Activated T-helper 1 cell treated with anti-CD3 and anti-CD28 coated beads, Interleukin-12 subunit alpha, Interleukin-12 subunit beta, Interleukin-2, Interleukin-4 antibody, amounts not matched to agents 30 ng/mL and 10 ng/mL and 1 ng/mL, durations not matched to agents 14 hours and 24 hours and 36 hours (primary cell): ENCODE results near the gene POLE. TPM values are rescaled to one million over a fixed set of nuclear protein-coding genes. Genes with fewer than 3 reads are reported as not detected.

Experiments used
- DNase-seq: peaks from one replicate; pipeline ENCODE4 v3.0.0; 2021; ENCODE audit warnings: low spot score
- H3K27ac Mint-ChIP-seq: one replicate; pipeline ENCODE4 v1.8.0; 2021; ENCODE audit warnings: mild to moderate bottlenecking, mixed read lengths
- H3K27me3 Mint-ChIP-seq: one replicate; pipeline ENCODE4 v1.8.0; 2022; ENCODE audit warnings: mild to moderate bottlenecking, moderate library complexity, mixed read lengths; ENCODE audit not compliant: insufficient read depth
- H3K36me3 Mint-ChIP-seq: one replicate; pipeline ENCODE4 v1.8.0; 2021; ENCODE audit warnings: low read depth, mixed read lengths
- H3K4me1 Mint-ChIP-seq: one replicate; pipeline ENCODE4 v1.8.0; 2021; ENCODE audit warnings: low read depth, mixed read lengths
- H3K4me3 Mint-ChIP-seq: one replicate; pipeline ENCODE4 v1.8.0; 2021; ENCODE audit warnings: mild to moderate bottlenecking, moderate library complexity, mixed read lengths
- H3K9me3 Mint-ChIP-seq: one replicate; pipeline ENCODE4 v1.8.0; 2021; ENCODE audit warnings: mixed read lengths
- intact Hi-C: fragments of 100-400 bp; cut with micrococcal nuclease; formaldehyde crosslinking; loops from one replicate; pipeline ENCODE4 v1.15.1; 2024
- total RNA-seq: library from RNA; stranded (reverse); gene quantifications from 2 replicates; pipeline ENCODE4 v1.2.3, GENCODE V29; 2022

The POLE gene
- total RNA-seq, 1 donor from 2014 or later, result 168 TPM

DNA sequence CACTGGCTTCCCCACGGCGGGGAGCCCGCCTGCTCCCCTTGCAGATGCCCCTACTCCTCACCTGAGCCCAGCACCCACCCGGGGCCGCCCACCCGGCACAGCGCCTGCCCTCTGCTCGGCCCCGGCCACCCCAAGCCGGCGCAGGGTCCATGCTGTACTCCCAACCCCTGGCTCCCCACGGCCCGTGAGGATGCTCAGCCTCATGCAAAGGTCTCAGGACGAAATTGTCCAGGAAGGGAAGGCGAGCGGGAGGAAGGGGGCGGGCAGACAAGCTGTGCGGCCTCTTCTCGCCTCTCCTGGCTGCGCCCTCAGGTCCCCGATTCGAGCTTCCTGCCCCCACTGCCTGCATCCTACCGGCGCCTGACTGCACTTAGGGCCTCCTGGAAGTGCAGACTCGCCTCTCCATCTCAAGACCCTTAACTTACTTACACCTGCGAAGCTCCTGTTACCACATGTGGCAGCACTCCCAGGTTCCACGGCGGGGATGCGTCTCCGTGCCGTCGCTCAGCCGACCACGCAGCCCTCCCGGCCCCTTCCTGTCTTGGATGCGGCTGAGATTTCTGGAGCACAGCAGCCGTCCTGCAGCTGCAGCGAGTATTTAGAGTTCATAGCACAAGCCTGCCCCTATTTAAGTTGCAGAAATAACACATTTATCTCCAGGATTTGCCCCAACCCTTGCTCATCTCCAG lies 94.7 kb downstream of the POLE start:
- no peak overlapping the region for H3K4me3 Mint-ChIP-seq

DNA sequence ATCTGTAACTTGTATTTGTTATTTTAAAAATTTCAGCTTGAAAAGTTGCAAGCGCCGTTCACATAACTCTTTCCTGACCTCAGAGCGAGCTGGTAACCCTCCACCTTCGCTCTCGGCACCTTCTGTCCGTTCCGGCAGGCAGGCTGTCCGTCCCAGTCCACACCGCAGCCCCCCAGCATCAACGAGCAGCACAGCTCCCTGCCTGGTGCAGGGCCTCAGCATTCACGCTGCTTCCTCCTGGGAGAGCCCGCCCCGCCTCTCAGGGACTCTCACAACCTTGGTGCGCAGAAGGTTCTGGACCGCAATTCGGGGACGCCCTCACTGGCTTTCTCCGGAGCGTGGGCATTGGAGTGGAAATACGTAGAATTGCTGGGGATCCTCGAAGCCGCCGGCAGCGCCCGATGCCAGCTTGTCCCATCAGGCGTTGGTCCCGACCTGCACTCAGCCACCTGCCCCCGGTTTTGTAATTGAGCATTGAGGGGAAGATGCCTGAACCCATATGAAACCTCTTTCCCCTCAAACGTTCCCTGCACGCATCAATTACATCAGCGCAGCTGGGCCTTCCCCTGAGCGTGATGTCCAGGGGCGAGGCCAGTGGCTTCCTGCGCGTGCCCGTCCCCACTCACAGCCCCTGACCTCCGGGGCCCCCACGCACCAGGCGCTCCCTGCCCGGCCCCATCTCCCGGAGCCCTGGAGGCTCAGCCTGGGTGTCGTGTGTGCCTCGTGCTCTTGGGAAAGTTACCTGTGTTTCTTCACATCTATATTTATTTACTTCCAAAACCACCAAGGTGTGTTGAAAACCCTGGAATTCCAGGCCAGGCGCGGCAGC lies 95.8 kb downstream of the POLE start:
- Mint-ChIP-seq H3K27me3 (peaks cover 4% of the 10 kb centered on the region), H3K4me3 (no peak overlapping the region), H3K27ac (no peak overlapping the region), H3K4me1 (peaks cover 5% of the 10 kb centered on the region), H3K36me3 (no peaks in the 10 kb centered on the region), H3K9me3 (no peaks in the 10 kb centered on the region)
- intact Hi-C loops, result no loop called here
- DNase-seq, result no peak

More for the DNA sequence above, 94.7 kb downstream of the POLE start:
- Mint-ChIP-seq H3K27ac (no peak overlapping the region), H3K9me3 (no peaks in the 10 kb centered on the region), H3K36me3 (no peaks in the 10 kb centered on the region), H3K4me1 (peaks cover 7% of the 10 kb centered on the region), H3K27me3 (peaks cover 10% of the 10 kb centered on the region)
- no peak for DNase-seq
- intact Hi-C loops, result no loop called here

DNA sequence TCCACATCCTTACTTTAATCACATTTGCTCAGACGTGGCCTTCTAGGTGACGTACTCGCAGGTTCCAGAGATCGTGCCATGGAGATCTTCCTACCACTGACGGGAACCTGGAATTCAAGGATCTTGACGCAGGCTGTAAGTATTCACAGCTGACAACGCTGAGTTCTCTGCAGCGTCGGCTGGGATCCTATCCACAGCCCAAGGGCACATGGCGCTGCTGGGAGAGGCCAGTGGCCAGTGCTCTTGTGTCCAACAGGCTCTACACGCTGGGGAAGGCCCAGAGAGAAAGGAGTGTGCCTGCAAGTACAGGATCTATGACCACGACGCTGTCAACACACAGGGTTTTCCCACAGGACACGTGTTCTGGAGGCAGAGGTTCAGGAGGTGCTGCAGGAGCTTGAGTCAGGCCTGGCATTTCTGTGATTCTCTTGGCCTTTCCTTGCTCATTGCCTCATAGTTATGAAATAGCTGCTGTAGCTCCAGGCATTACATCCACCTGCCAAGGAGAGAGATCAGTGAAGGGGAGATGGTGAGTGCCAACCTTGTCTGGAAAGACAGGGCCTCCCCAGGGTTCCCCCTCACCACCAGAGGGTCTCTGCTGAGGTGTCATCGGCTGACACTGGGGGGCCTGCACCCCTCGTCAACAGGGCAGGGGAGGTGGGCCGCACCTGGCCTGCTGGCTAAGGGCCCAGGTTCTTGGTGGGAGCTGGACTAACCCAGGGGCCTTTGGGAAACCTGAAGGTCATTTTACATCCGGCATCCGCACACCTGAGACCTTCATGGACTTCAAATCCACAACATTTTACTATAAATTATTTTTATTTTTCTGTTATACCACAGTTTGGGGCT lies 98.1 kb downstream of the POLE start:
- Mint-ChIP-seq H3K4me1 (peaks cover 3% of the 10 kb centered on the region), H3K4me3 (no peak overlapping the region), H3K27ac (no peak overlapping the region), H3K9me3 (no peaks in the 10 kb centered on the region), H3K27me3 (peaks cover 3% of the 10 kb centered on the region), H3K36me3 (no peaks in the 10 kb centered on the region)
- intact Hi-C loops, result no loop called here
- DNase-seq, result no peak

GRCh38 chr12:132588319-132588718 lies 98.8 kb downstream of the POLE start:
- H3K27ac Mint-ChIP-seq, result no peak overlapping the region

DNA sequence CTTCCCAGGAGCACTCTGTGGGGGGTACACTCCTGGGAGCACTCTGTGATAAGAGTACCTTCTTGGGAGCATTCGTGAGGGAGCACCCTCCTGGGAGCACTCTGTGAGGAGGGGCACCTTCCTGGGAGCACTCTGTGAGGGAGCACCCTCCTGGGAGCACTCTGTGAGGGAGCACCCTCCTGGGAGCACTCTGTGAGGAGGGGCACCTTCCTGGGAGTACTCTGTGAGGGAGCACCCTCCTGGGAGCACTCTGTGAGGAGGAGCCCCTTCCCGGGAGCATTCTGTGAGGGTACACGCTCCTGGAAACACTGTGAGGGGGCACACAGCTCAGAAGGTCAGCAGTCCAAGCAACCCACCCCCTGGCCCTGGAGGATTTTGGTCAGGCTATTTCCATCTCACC lies 99.4 kb downstream of the POLE start:
- no peak overlapping the region for H3K4me3 Mint-ChIP-seq

More at GRCh38 chr12:132588319-132588718, 98.8 kb downstream of the POLE start:
- no peaks in the 10 kb centered on the region for H3K36me3 Mint-ChIP-seq
- intact Hi-C loops, result no loop called here
- H3K4me1 Mint-ChIP-seq, result no peaks in the 10 kb centered on the region
- no peak for DNase-seq
- H3K27me3 Mint-ChIP-seq, result no peaks in the 10 kb centered on the region
- no peaks in the 10 kb centered on the region for H3K9me3 Mint-ChIP-seq
- no peak overlapping the region for H3K4me3 Mint-ChIP-seq

DNA sequence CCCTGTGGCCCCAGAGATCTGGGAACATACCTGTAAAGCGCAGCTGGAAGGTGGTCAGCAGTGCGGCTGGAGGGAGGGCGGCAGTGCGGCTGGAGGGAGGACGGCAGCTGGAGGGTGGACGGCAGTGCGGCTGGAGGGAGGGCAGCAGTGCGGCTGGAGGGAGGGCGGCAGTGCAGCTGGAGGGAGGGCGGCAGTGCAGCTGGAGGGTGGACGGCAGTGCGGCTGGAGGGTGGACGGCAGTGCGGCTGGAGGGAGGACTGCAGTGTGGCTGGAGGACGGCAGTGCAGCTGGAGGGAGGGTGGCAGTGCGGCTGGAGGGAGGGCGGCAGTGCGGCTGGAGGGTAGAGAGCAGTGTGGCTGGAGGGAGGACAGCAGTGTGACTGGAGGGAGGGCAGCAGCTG lies 100.2 kb downstream of the POLE start:
- no peak overlapping the region for H3K4me3 Mint-ChIP-seq
- no peaks in the 10 kb centered on the region for H3K4me1 Mint-ChIP-seq
- DNase-seq, result no peak
- no peak overlapping the region for H3K27ac Mint-ChIP-seq
- intact Hi-C loops, result no loop called here
- no peaks in the 10 kb centered on the region for H3K36me3 Mint-ChIP-seq
- no peaks in the 10 kb centered on the region for H3K9me3 Mint-ChIP-seq
- no peaks in the 10 kb centered on the region for H3K27me3 Mint-ChIP-seq

More for the DNA sequence above, 99.4 kb downstream of the POLE start:
- no peak for DNase-seq
- intact Hi-C loops, result no loop called here
- Mint-ChIP-seq H3K27ac (no peak overlapping the region), H3K27me3 (no peaks in the 10 kb centered on the region), H3K36me3 (no peaks in the 10 kb centered on the region), H3K4me1 (no peaks in the 10 kb centered on the region), H3K9me3 (no peaks in the 10 kb centered on the region)

DNA sequence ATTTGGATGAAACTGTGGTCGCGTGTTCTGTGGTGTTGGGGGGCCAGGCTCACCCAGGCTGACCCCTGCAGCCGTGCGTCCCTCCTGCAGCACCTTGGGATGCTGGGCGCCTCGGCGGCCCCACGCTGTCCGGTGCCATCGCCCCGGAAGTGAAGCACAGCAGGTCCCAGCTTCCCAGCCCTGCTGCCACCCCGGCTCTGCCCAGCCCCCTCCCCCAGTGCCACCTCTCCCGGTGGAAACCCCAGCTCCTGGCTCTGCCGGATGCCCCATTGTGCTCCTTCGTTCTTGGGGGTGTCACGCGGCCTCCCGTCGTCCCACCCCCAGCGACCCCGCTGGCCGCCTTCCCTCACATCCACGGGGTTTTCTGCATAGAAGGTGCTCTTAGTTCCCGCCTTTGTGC lies 102.0 kb downstream of the POLE start:
- H3K9me3 Mint-ChIP-seq, result no peaks in the 10 kb centered on the region
- H3K4me1 Mint-ChIP-seq, result no peaks in the 10 kb centered on the region
- DNase-seq, result no peak
- no peak overlapping the region for H3K27ac Mint-ChIP-seq
- no peak overlapping the region for H3K4me3 Mint-ChIP-seq
- H3K36me3 Mint-ChIP-seq, result no peaks in the 10 kb centered on the region
- intact Hi-C loops, result no loop called here
- H3K27me3 Mint-ChIP-seq, result no peaks in the 10 kb centered on the region

DNA sequence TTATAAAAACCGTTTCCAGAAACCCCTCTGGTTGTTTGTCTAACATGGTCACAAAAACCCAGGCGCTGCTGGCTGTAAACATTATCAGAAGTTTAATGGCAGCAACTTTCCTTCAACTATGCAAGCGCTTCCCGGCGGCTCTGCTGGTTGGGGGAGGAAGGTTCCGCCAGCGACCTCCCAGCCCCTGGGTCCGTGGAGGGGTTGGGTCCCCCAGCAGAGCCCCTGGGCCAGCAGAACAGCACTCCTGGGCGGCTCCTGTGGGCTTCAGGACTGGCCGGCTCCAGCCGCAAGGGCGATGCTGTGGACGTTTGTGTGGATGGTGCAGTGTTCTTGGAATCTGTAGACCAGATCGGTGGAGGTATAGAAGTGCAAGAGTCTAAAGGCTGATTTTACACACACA lies 102.7 kb downstream of the POLE start:
- H3K9me3 Mint-ChIP-seq, result no peaks in the 10 kb centered on the region
- no peaks in the 10 kb centered on the region for H3K36me3 Mint-ChIP-seq
- H3K4me3 Mint-ChIP-seq, result no peak overlapping the region
- intact Hi-C loops, result no loop called here
- no peak overlapping the region for H3K27ac Mint-ChIP-seq
- no peak for DNase-seq
- no peaks in the 10 kb centered on the region for H3K27me3 Mint-ChIP-seq
- H3K4me1 Mint-ChIP-seq, result no peaks in the 10 kb centered on the region

DNA sequence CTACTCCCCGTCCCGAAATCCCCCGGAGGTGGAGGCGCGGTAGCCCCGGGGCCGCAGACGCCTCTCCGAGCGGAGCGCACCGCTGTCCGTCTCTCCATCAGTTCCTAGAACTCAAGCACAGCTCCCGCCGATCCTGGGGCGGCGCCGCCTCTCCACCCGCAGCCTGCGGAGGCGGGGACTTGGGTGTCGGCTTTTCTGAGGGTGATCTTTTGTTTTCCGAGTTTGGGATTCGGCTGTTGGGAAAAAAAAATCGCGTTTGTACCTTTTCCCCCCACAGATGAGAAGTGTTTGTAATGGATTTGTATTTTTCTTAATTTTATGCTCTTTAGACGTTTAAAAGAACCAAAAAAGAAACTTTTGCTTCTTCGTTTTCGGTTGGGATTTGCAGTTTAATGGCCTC lies 103.4 kb downstream of the POLE start:
- H3K4me3 Mint-ChIP-seq, result no peak overlapping the region
- DNase-seq, result no peak
- H3K27ac Mint-ChIP-seq, result no peak overlapping the region
- no peaks in the 10 kb centered on the region for H3K9me3 Mint-ChIP-seq
- H3K27me3 Mint-ChIP-seq, result no peaks in the 10 kb centered on the region
- no peaks in the 10 kb centered on the region for H3K36me3 Mint-ChIP-seq
- no peaks in the 10 kb centered on the region for H3K4me1 Mint-ChIP-seq
- intact Hi-C loops, result no loop called here

DNA sequence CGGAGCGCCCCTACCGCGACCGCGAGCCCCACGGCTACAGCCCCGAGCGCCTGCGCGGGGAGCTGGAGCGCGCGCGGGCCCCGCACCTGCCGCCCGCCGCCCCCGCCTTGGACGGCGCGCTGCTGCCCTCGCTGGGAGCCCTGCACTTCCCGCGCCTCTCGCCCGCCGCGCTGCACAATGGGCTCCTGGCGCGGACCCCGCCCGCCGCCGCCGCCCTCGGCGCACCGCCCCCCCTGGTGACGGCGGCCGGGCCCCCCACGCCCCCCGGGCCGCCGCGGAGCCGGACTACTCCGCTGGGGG lies 103.8 kb downstream of the POLE start:
- no peak overlapping the region for H3K4me3 Mint-ChIP-seq
- H3K36me3 Mint-ChIP-seq, result no peaks in the 10 kb centered on the region
- no peaks in the 10 kb centered on the region for H3K4me1 Mint-ChIP-seq
- H3K27ac Mint-ChIP-seq, result no peak overlapping the region
- no peaks in the 10 kb centered on the region for H3K27me3 Mint-ChIP-seq
- no peak for DNase-seq
- H3K9me3 Mint-ChIP-seq, result no peaks in the 10 kb centered on the region
- intact Hi-C loops, result no loop called here

GRCh38 chr12:132582582-132583410 lies 104.3 kb downstream of the POLE start:
- Mint-ChIP-seq H3K36me3 (peaks cover 2% of the 10 kb centered on the region), H3K9me3 (no peaks in the 10 kb centered on the region), H3K27me3 (no peaks in the 10 kb centered on the region)

DNA sequence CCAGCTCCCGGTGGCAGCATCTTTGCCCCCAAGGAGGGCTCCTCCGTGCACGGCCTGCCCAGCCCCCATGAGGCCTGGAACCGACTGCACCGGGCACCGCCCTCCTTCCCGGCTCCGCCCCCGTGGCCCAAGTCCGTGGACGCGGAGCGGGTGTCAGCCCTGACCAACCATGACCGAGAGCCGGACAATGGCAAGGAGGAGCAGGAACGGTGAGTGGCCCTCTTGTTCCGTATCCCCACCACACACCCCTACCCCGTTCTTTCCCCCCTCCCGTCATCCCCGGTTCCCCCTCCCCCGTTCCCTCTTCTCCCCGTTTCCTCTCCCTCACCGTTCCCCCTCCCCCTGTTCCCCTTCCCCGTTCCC lies 105.1 kb downstream of the POLE start:
- no peak overlapping the region for H3K4me3 Mint-ChIP-seq
- intact Hi-C loops, result no loop called here
- no peak for DNase-seq

More at GRCh38 chr12:132582582-132583410, 104.3 kb downstream of the POLE start:
- no peak for DNase-seq
- intact Hi-C loops, result no loop called here
- no peaks in the 10 kb centered on the region for H3K4me1 Mint-ChIP-seq
- no peak overlapping the region for H3K4me3 Mint-ChIP-seq
- H3K27ac Mint-ChIP-seq, result no peak overlapping the region

More for the DNA sequence above, 105.1 kb downstream of the POLE start:
- Mint-ChIP-seq H3K27ac (no peak overlapping the region), H3K9me3 (no peaks in the 10 kb centered on the region), H3K27me3 (no peaks in the 10 kb centered on the region), H3K4me1 (no peaks in the 10 kb centered on the region), H3K36me3 (peaks cover 3% of the 10 kb centered on the region)
